Mesodermal cell (in vitro differentiated cells): ENCODE results near the gene AGAP1.

Source experiments
- H3K27ac ChIP-seq: 2 replicates; pipeline ENCODE4 v1.7.0; 2013; ENCODE audit warnings: mild to moderate bottlenecking, low read depth, low read length, moderate library complexity; ENCODE audit not compliant: severe bottlenecking
- H3K36me3 ChIP-seq: 2 replicates; pipeline ENCODE4 v1.7.1; 2013; ENCODE audit warnings: mild to moderate bottlenecking, low read length, moderate library complexity; ENCODE audit not compliant: control insufficient read depth, insufficient read depth
- H3K4me1 ChIP-seq: one replicate; pipeline ENCODE4 v1.7.1; 2013; ENCODE audit warnings: mild to moderate bottlenecking, low read length; ENCODE audit not compliant: insufficient read depth, control insufficient read depth, poor library complexity, severe bottlenecking
- H3K4me3 ChIP-seq: 2 replicates; pipeline ENCODE4 v1.7.0; 2013; ENCODE audit warnings: low read length, control low read depth, mild to moderate bottlenecking; ENCODE audit not compliant: insufficient read depth, poor library complexity, severe bottlenecking; ENCODE audit errors: extremely low read depth
- H3K9me3 ChIP-seq: 2 replicates; pipeline ENCODE4 v1.7.1; 2013; ENCODE audit warnings: mild to moderate bottlenecking, low read length, moderate library complexity; ENCODE audit not compliant: control insufficient read depth
- WGBS, 2 experiments: methylation state at CpG; one replicate each; pipeline ENCODE4 v1.1.5; 2013; ENCODE audit warnings: missing lambda C conversion rate in 2 of 2; ENCODE audit not compliant: insufficient coverage in 2 of 2; 5-methylcytosine and 5-hydroxymethylcytosine counted together

Gene AGAP1

GRCh38 chr2:235852526-235852920 is 358.7 kb downstream of the AGAP1 start:
- Histone ChIP-seq H3K4me3 (no peak overlapping the region), H3K4me1 (no peaks in the 10 kb centered on the region), H3K36me3 (peaks cover 16% of the 10 kb centered on the region), H3K9me3 (no peaks in the 10 kb centered on the region), H3K27ac (no peak overlapping the region)
- WGBS, 2 experiments, result 63 to 75% methylated on average over 7 of the region's 11 CpGs

GRCh38 chr2:235854276-235854675 is 360.4 kb downstream of the AGAP1 start:
- Histone ChIP-seq H3K9me3 (no peaks in the 10 kb centered on the region), H3K36me3 (peaks cover 16% of the 10 kb centered on the region), H3K27ac (no peak overlapping the region), H3K4me3 (no peak overlapping the region), H3K4me1 (no peaks in the 10 kb centered on the region)
- WGBS, 2 experiments, result 97 to 100% methylated on average over 3 to 8 of the region's 9 CpGs

GRCh38 chr2:235855011-235855410 is 361.2 kb downstream of the AGAP1 start:
- 100% methylated on average over 3 to 6 of the region's 7 CpGs for WGBS, 2 experiments
- no peaks in the 10 kb centered on the region for H3K9me3 ChIP-seq
- H3K36me3 ChIP-seq, result peaks cover 16% of the 10 kb centered on the region
- no peak overlapping the region for H3K4me3 ChIP-seq
- H3K27ac ChIP-seq, result no peak overlapping the region
- H3K4me1 ChIP-seq, result peaks cover 4% of the 10 kb centered on the region

- H3K9me3 ChIP-seq, result no peaks in the 10 kb centered on the region
- H3K4me3 ChIP-seq, result no peak overlapping the region
- H3K36me3 ChIP-seq, result peaks cover 16% of the 10 kb centered on the region
- 94 to 96% methylated on average over 10 to 11 of the region's 11 CpGs for WGBS, 2 experiments
- H3K27ac ChIP-seq, result no peak overlapping the region
- peaks cover 4% of the 10 kb centered on the region for H3K4me1 ChIP-seq
Observed at GRCh38 chr2:235856151-235856854, 362.5 kb downstream of the AGAP1 start.

- H3K27ac ChIP-seq, result no peak overlapping the region
- peaks cover 14% of the 10 kb centered on the region for H3K36me3 ChIP-seq
- H3K4me3 ChIP-seq, result no peak overlapping the region
- peaks cover 4% of the 10 kb centered on the region for H3K4me1 ChIP-seq
- H3K9me3 ChIP-seq, result no peaks in the 10 kb centered on the region
- WGBS, 2 experiments, result 88 to 100% methylated on average over 2 to 4 of the region's 4 CpGs
Observed at GRCh38 chr2:235857598-235857997, 363.8 kb downstream of the AGAP1 start.

GRCh38 chr2:235858881-235859280 is 365.0 kb downstream of the AGAP1 start:
- H3K4me3 ChIP-seq, result no peak overlapping the region
- no peak overlapping the region for H3K27ac ChIP-seq
- H3K36me3 ChIP-seq, result peaks cover 8% of the 10 kb centered on the region
- H3K4me1 ChIP-seq, result peaks cover 4% of the 10 kb centered on the region
- WGBS, 2 experiments, result 87 to 93% methylated on average over 4 to 5 of the region's 5 CpGs
- no peaks in the 10 kb centered on the region for H3K9me3 ChIP-seq

- Histone ChIP-seq H3K4me1 (peaks cover 4% of the 10 kb centered on the region), H3K9me3 (no peaks in the 10 kb centered on the region), H3K4me3 (no peak overlapping the region), H3K36me3 (peaks cover 8% of the 10 kb centered on the region), H3K27ac (no peak overlapping the region)
- WGBS, 2 experiments, result 83 to 89% methylated on average over 5 to 8 of the region's 8 CpGs
Observed at GRCh38 chr2:235859651-235860050, 365.8 kb downstream of the AGAP1 start.

- whole genome bisulfite sequencing, 2 experiments, result no CpG with 5 or more reads among the region's 5 CpGs
- no peak overlapping the region for H3K4me3 ChIP-seq
- H3K36me3 ChIP-seq, result peaks cover 8% of the 10 kb centered on the region
- H3K4me1 ChIP-seq, result peaks cover 4% of the 10 kb centered on the region
- no peak overlapping the region for H3K27ac ChIP-seq
- no peaks in the 10 kb centered on the region for H3K9me3 ChIP-seq
Observed at GRCh38 chr2:235860111-235860510, 366.3 kb downstream of the AGAP1 start.

- Histone ChIP-seq H3K9me3 (no peaks in the 10 kb centered on the region), H3K36me3 (peaks cover 11% of the 10 kb centered on the region), H3K4me1 (peaks cover 4% of the 10 kb centered on the region), H3K27ac (no peak overlapping the region), H3K4me3 (no peak overlapping the region)
- no CpG with 5 or more reads among the region's 3 CpGs for whole genome bisulfite sequencing, 2 experiments
Observed at GRCh38 chr2:235860871-235861270, 367.0 kb downstream of the AGAP1 start.

- no peak overlapping the region for H3K4me3 ChIP-seq
- WGBS, 2 experiments, result 90 to 100% methylated on average over 3 of the region's 3 CpGs
- peaks cover 11% of the 10 kb centered on the region for H3K36me3 ChIP-seq
- H3K9me3 ChIP-seq, result no peaks in the 10 kb centered on the region
- H3K4me1 ChIP-seq, result peaks cover 4% of the 10 kb centered on the region
- no peak overlapping the region for H3K27ac ChIP-seq
Observed at GRCh38 chr2:235861383-235861782, 367.5 kb downstream of the AGAP1 start.

- Histone ChIP-seq H3K4me1 (peaks cover 4% of the 10 kb centered on the region), H3K27ac (no peak overlapping the region), H3K9me3 (no peaks in the 10 kb centered on the region), H3K4me3 (no peak overlapping the region), H3K36me3 (peaks cover 5% of the 10 kb centered on the region)
- 93 to 96% methylated on average over 8 of the region's 11 CpGs for WGBS, 2 experiments
Observed at GRCh38 chr2:235863414-235863813, 369.6 kb downstream of the AGAP1 start.
